Measurements from ENCODE around the gene SCD5.

Gene SCD5

GRCh38 chr4:82629238-82630000 lies 169.2 kb downstream of the SCD5 start:
- TF ChIP-seq CTCF (IDR thresholded peaks at IDR 0.05; ENCODE audit: insufficient read depth, low read depth, low read length, missing control alignments) = no peak
- DNase-seq (ENCODE audit: low read depth) = no peak
- H3K4me3 ChIP-seq (ENCODE audit: low read depth, low read length) = no peak overlapping the region

GRCh38 chr4:82626251-82626868 lies 172.2 kb downstream of the SCD5 start:
- TF ChIP-seq CTCF (IDR thresholded peaks at IDR 0.05; ENCODE audit: insufficient read depth, low read depth, low read length, missing control alignments) = no peak
- no peak for DNase-seq (ENCODE audit: low read depth)
- no peak overlapping the region for H3K4me3 ChIP-seq (ENCODE audit: low read depth, low read length)

GRCh38 chr4:82624819-82625218 lies 173.8 kb downstream of the SCD5 start:
- no peak overlapping the region for H3K4me3 ChIP-seq (ENCODE audit: low read depth, low read length)
- no peak for DNase-seq (ENCODE audit: low read depth)
- no peak for TF ChIP-seq CTCF (IDR thresholded peaks at IDR 0.05; ENCODE audit: insufficient read depth, low read depth, low read length, missing control alignments)

GRCh38 chr4:82623121-82623683 lies 175.4 kb downstream of the SCD5 start:
- no peak for TF ChIP-seq CTCF (IDR thresholded peaks at IDR 0.05; ENCODE audit: insufficient read depth, low read depth, low read length, missing control alignments)
- no peak overlapping the region for H3K4me3 ChIP-seq (ENCODE audit: low read depth, low read length)
- DNase-seq (ENCODE audit: low read depth) = no peak

GRCh38 chr4:82621251-82621650 lies 177.3 kb downstream of the SCD5 start:
- H3K4me3 ChIP-seq (ENCODE audit: low read depth, low read length) = no peak overlapping the region
- TF ChIP-seq CTCF (IDR thresholded peaks at IDR 0.05; ENCODE audit: insufficient read depth, low read depth, low read length, missing control alignments) = no peak
- DNase-seq (ENCODE audit: low read depth) = no peak

- no peak for TF ChIP-seq CTCF (IDR thresholded peaks at IDR 0.05; ENCODE audit: insufficient read depth, low read depth, low read length, missing control alignments)
- no peak for DNase-seq (ENCODE audit: low read depth)
- H3K4me3 ChIP-seq (ENCODE audit: low read depth, low read length) = no peak overlapping the region
Measured at GRCh38 chr4:82620126-82620735, 178.4 kb downstream of the SCD5 start.

Data from GM12865 (cell line).